SK-N-SH (cell line): ENCODE data around the gene PBX1.

Experiments
- ELF1 ChIP-seq: IDR thresholded peaks from 2 replicates; pipeline ENCODE4 v1.4.0; 2012
- EP300 ChIP-seq, 2 experiments: IDR thresholded peaks; 2 replicates each; pipeline versions ENCODE4 v1.4.0 to v1.6.1; 2012; ENCODE audit warnings: borderline replicate concordance in 1 of 2, low read depth in 1 of 2, low read length in 1 of 2
- GABPA ChIP-seq: IDR thresholded peaks from 2 replicates; pipeline ENCODE4 v1.4.0; 2012; ENCODE audit warnings: low read depth, mild to moderate bottlenecking
- MXI1 ChIP-seq: IDR thresholded peaks from 2 replicates; pipeline ENCODE4 v1.6.1; 2012; ENCODE audit warnings: mild to moderate bottlenecking, low read depth, low read length, improper control_type of control experiment
- POLR2AphosphoS5 ChIP-seq: IDR thresholded peaks from 2 replicates; pipeline ENCODE4 v1.6.1; 2012; ENCODE audit warnings: low read depth, low read length
- RAD21 ChIP-seq: IDR thresholded peaks from 2 replicates; pipeline ENCODE4 v1.6.1; 2012; ENCODE audit warnings: mild to moderate bottlenecking, low read length
- RCOR1 ChIP-seq: fragments of 150-350 bp; IDR thresholded peaks from 2 replicates; pipeline ENCODE4 v1.6.1; 2017; ENCODE audit warnings: antibody characterized with exemption, low read length
- SIN3A ChIP-seq: IDR thresholded peaks from 2 replicates; pipeline ENCODE4 v1.6.1; 2012; ENCODE audit warnings: low read depth, mild to moderate bottlenecking, low read length, moderate library complexity, borderline replicate concordance
- TF ChIP-seq, protein P1 (sequence below): IDR thresholded peaks from 2 replicates; pipeline ENCODE4 v1.4.0; 2012; ENCODE audit warnings: low read depth
- TF ChIP-seq, protein P2 (sequence below): fragments of 200-600 bp; sonication (generic); IDR thresholded peaks from 2 replicates; pipeline ENCODE4 v1.6.1; 2017; ENCODE audit warnings: antibody characterized with exemption, mild to moderate bottlenecking, moderate library complexity

DNA sequence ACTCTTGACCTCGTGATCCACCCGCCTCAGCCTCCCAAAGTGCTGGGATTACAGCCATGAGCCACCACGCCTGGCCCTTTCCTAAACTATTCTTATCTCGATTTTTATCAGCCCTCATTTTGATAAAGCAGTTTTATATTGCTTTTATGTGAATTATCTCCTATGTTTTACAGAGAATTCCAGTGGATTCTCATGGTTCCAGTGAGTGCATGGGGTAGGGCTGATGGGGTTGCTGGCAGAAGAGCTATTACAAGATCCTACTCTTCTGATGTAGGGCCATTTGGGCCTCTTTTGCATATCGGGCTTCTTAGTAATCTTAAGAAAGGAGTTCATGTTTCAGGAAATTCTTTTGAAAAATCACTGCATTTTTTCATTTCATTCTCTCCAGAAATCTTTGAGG is 187.6 kb downstream of the PBX1 start:
- TF ChIP-seq, protein P1, sequence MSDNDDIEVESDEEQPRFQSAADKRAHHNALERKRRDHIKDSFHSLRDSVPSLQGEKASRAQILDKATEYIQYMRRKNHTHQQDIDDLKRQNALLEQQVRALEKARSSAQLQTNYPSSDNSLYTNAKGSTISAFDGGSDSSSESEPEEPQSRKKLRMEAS: no peak
- TF ChIP-seq MXI1 (no peak), EP300 (IDR thresholded peaks at IDR 0.05; ENCODE audit: borderline replicate concordance in 1 of 2, low read depth in 1 of 2, low read length in 1 of 2) (no peak), POLR2AphosphoS5 (no peak), SIN3A (no peak), ELF1 (no peak), RAD21 (no peak), GABPA (no peak), RCOR1 (no peak)
- TF ChIP-seq, protein P2, sequence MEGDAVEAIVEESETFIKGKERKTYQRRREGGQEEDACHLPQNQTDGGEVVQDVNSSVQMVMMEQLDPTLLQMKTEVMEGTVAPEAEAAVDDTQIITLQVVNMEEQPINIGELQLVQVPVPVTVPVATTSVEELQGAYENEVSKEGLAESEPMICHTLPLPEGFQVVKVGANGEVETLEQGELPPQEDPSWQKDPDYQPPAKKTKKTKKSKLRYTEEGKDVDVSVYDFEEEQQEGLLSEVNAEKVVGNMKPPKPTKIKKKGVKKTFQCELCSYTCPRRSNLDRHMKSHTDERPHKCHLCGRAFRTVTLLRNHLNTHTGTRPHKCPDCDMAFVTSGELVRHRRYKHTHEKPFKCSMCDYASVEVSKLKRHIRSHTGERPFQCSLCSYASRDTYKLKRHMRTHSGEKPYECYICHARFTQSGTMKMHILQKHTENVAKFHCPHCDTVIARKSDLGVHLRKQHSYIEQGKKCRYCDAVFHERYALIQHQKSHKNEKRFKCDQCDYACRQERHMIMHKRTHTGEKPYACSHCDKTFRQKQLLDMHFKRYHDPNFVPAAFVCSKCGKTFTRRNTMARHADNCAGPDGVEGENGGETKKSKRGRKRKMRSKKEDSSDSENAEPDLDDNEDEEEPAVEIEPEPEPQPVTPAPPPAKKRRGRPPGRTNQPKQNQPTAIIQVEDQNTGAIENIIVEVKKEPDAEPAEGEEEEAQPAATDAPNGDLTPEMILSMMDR: no peak
